ENCODE measurements around the gene RAB19. TPM values are rescaled to one million over a fixed set of nuclear protein-coding genes. Genes with fewer than 3 reads are reported as not detected.

Gene RAB19
- total and polyA plus RNA-seq, 12 donors: 0.44 TPM; not detected in 11

GRCh38 chr7:140418653-140419052 lies 14.8 kb downstream of the RAB19 start:
- H3K27ac ChIP-seq: no peak overlapping the region
- WGBS, 4 donors: 76 to 88% (median 81%) methylated on average over 4 of the region's 4 CpGs
- intact Hi-C loops (cut with DNase I): no loop called here
- no peaks in the 10 kb centered on the region for H3K27me3 ChIP-seq
- no peaks in the 10 kb centered on the region for H3K36me3 ChIP-seq (replicated peaks in 1 of 2)
- H3K9me3 ChIP-seq (replicated peaks in 1 of 3): no peaks in the 10 kb centered on the region
- TF ChIP-seq POLR2A (IDR thresholded peaks at IDR 0.05): no peak
- no peak for TF ChIP-seq CTCF (IDR thresholded peaks at IDR 0.05)
- DNase-seq: no peak
- no peak overlapping the region for H3K4me3 ChIP-seq
- H3K4me1 ChIP-seq (replicated peaks in 1 of 2): no peaks in the 10 kb centered on the region

GRCh38 chr7:140421521-140421920 lies 17.7 kb downstream of the RAB19 start:
- 80 to 96% (median 82%) methylated on average over 2 of the region's 2 CpGs for WGBS, 4 donors

GRCh38 chr7:140423501-140423900 lies 19.6 kb downstream of the RAB19 start:
- intact Hi-C loops (cut with DNase I): no loop called here
- TF ChIP-seq POLR2A (IDR thresholded peaks at IDR 0.05) (no peak), CTCF (IDR thresholded peaks at IDR 0.05) (no peak)
- WGBS, 4 donors: 85 to 94% (median 90%) methylated on average over 3 of the region's 3 CpGs

More at GRCh38 chr7:140421521-140421920, 17.7 kb downstream of the RAB19 start:
- H3K36me3 ChIP-seq (replicated peaks in 1 of 2): no peaks in the 10 kb centered on the region
- no peak overlapping the region for H3K4me3 ChIP-seq
- intact Hi-C loops (cut with DNase I): no loop called here
- no peak overlapping the region for H3K27ac ChIP-seq
- no peak for DNase-seq
- TF ChIP-seq POLR2A (IDR thresholded peaks at IDR 0.05): no peak
- no peaks in the 10 kb centered on the region for H3K4me1 ChIP-seq (replicated peaks in 1 of 2)
- H3K9me3 ChIP-seq (replicated peaks in 1 of 3): no peaks in the 10 kb centered on the region
- H3K27me3 ChIP-seq: no peaks in the 10 kb centered on the region

GRCh38 chr7:140425718-140426117 lies 21.9 kb downstream of the RAB19 start:
- intact Hi-C loops (cut with DNase I): no loop called here
- TF ChIP-seq CTCF (IDR thresholded peaks at IDR 0.05) (no peak), POLR2A (IDR thresholded peaks at IDR 0.05) (no peak)

More at GRCh38 chr7:140423501-140423900, 19.6 kb downstream of the RAB19 start:
- Histone ChIP-seq H3K4me3 (no peak overlapping the region), H3K36me3 (replicated peaks in 1 of 2) (no peaks in the 10 kb centered on the region), H3K27me3 (no peaks in the 10 kb centered on the region), H3K4me1 (replicated peaks in 1 of 2) (no peaks in the 10 kb centered on the region), H3K27ac (no peak overlapping the region), H3K9me3 (replicated peaks in 1 of 3) (no peaks in the 10 kb centered on the region)
- no peak for DNase-seq

GRCh38 chr7:140426130-140426529 lies 22.3 kb downstream of the RAB19 start:
- Histone ChIP-seq H3K4me3 (no peak overlapping the region), H3K27me3 (no peaks in the 10 kb centered on the region), H3K27ac (no peak overlapping the region), H3K4me1 (replicated peaks in 1 of 2) (no peaks in the 10 kb centered on the region), H3K36me3 (replicated peaks in 1 of 2) (no peaks in the 10 kb centered on the region), H3K9me3 (replicated peaks in 1 of 3) (no peaks in the 10 kb centered on the region)
- no peak for TF ChIP-seq POLR2A (IDR thresholded peaks at IDR 0.05)
- no peak for TF ChIP-seq CTCF (IDR thresholded peaks at IDR 0.05)
- 91 to 95% (median 93%) methylated on average over 6 of the region's 6 CpGs for WGBS, 4 donors
- no peak for DNase-seq
- intact Hi-C loops (cut with DNase I): no loop called here

More at GRCh38 chr7:140425718-140426117, 21.9 kb downstream of the RAB19 start:
- H3K4me1 ChIP-seq (replicated peaks in 1 of 2): no peaks in the 10 kb centered on the region
- DNase-seq: peak in 1 of 7 donors; percentile 5
- WGBS, 4 donors: 76 to 83% (median 80%) methylated on average over 11 to 12 of the region's 12 CpGs
- H3K27ac ChIP-seq: no peak overlapping the region
- no peaks in the 10 kb centered on the region for H3K27me3 ChIP-seq
- no peak overlapping the region for H3K4me3 ChIP-seq
- no peaks in the 10 kb centered on the region for H3K9me3 ChIP-seq (replicated peaks in 1 of 3)
- no peaks in the 10 kb centered on the region for H3K36me3 ChIP-seq (replicated peaks in 1 of 2)
